HG03280 (cell line): ENCODE results near the gene ADAMTSL2.

Source experiments
- ATAC-seq: cut with Tn5 transposase; IDR thresholded peaks from one replicate; pipeline ENCODE4 v1.9.1; 2021; ENCODE audit warnings: mild to moderate bottlenecking, moderate library complexity; ENCODE audit not compliant: unreplicated experiment

ADAMTSL2 gene

DNA sequence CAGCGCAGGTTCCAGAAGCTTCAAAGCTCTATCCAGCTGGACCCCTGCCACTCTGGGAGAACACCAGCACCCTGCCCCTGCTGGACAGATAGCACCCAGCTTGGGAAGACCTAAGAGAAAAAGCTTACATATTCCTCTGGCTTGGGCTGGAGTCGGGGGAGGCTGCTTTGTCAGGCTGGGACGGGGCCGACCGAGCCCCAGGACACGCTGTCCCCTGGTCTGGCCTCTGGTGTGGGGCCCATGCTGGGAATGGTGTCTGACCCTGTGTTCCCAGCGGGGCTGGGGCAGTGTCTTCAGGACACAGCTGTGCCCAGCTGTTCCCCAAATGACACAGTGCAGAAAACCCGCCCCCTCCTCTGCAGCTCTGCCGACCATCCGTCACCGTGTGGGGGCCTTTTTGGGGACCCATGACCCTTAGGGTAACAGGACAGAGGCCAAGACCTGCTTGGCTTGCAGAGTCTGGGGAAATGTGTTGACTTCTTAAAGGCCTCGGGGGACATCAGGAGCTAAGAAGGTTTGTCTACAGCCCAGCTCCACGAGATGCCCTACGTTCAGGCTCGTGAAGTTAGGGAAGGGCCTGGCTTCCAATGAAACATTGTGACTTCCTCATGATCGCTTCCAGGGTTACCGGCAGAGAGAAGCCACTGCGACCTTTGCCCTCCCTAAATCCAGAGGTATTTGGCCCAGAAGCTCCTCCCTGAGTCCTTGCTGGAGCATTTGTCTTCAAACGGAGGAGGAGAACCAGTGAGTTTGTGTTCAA, 35.2 kb upstream of the ADAMTSL2 start:
- ATAC-seq, result no peak

DNA sequence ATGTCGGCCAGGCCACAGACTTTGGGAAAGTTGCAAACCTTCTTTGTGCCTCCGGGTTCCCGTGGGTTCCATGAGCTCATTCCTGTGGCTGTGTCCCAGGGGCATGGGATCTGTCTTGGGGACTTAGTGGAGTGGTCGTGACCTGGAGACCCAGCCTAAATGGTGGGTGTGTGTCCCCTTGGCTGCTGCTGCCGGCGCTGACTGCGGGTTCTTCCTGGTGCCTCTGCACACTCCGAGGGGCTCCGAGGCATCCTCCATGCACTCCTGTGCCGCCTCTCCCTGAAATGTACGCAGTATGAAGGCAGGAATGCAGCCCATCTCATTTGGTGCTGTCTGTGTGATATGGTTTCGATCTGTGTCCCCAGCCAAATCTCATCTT, 34.6 kb upstream of the ADAMTSL2 start:
- ATAC-seq, result no peak

DNA sequence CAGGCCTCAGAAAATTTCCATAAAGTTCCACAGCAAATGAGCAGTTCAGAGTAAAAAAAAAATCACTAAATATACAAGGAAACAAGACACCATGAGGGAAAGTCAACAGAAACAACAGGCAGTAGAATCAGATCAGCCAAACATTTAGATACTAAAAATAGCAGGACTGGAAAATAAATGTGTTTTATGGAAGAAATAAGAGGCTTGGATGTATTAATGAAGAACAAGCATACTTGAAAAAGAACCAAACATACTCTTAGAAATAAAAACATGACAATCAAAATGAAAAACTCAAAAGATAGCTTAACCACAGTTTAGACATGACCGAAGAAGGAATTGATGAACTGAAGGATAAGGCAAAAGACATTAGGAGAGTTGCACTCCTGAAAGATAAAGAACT, 32.4 kb upstream of the ADAMTSL2 start:
- ATAC-seq, result no peak

DNA sequence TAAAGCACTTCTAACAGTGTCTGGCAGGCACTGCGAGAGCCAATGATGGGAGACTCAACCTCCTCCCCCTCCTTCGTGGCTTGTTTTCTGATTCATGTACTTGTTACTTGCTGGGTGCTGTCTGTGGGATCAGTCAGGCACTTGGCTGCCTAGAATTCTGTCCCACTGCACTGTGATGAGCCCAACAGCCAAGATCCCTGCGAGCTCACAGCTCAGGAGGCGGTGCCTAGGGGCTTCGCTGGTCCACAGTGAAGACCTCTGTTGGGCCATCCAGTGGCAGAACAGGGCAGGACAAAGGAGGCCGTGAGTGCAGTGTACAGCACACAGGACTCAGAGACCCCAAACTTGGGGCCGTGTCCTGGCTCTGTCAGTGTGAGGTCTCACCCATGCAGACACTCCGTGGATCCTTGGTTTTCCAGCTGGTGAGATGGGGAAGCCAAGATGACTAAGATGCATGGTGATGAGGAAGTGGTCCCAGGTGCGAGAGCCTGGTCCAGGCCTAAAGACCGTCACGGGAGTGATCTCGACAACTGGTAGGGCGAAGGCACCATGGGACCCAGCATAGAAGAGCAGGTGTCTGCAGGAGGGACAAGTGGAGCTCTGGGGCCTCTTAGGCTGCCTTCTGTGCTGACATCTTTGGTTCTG, 29.2 kb upstream of the ADAMTSL2 start:
- ATAC-seq, result no peak

DNA sequence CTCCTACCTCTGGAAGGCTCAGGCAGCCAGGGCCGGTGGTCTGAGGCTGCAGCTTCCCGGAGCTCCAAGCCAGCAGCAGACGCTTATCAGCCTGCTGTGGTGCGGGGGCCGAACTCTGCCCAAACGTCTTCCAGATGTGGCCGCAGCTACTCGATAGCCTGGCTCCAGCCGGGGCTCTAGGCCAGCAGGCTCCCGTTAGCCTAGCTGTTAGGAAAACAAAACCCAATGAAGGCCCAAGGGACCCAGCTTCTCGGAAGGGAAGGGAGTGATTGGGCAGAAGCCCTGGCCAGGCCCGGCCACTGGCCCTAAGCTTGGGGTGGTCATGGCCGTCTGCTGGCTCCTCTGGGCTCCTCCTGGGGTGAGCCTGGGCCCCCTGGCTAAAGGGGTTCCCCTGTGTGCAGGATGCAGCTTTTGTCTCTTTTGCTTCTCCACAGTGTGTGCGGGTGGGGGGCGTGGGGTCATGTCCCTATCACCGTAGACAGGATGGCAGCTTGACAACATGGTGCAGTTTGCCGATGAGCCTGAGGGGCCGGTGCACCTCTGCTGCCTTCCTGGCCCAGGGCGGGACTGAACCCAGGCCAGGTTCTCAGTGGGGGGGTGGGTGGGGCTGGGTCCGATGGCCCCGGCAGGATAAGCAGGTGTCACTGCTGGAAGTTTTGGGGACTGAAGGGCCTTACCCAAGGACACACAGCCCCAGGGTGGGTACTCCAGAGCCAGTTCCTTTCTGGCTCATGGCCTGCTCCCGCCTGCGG, 28.4 kb upstream of the ADAMTSL2 start:
- ATAC-seq, result no peak

DNA sequence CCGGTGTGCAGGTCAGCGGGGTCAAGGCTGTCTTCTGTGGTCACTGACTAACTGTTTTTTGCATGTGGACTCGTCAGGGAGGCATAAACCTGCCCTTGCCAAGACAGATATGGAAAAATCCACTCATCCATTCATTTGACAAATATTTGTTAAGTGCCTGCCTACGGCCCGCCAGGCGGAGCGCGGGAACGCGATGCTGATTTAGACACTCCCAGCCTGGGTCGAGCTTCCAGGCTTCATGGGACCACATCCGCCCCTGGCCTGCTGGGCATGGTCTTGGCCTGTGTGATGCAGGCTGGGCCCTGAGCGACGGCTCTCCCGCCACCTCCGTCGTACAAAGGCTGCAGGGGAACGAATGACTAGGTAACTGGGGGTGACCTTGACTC, 27.9 kb upstream of the ADAMTSL2 start:
- ATAC-seq, result no peak

DNA sequence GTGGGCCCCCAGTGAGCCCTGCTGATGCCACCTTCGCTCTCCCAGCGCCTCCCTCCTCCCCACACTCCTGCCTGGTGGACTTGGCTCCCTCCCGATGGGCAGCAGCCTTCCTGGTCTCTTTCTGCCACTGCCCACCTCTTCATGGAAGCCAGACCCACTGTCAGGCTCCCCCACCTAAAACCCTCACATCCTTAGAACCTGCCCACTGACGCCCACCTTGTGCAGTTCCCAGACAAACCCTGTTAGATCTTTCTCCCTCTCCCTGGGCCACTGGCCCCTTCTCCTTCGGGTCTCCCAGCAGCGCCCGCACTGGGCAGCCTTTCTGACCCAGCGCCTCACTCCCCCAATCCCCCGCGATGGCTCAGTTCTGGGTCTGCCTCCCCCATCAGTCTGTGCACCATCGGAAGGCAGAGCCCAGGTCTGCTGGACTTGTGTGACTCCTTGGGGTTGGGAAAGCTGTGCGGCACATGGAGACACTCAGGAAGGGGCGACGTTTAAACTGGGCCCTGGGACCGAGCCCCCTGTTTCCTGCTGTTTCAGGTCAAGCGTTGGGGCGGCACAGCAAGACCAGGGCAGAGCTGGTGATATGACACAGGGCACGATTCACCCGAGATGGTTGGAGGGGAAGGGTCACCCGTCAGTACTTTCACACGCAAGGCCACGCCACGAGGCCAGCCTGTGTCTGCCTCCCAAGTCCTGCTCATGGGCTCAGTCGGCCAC, 27.1 kb upstream of the ADAMTSL2 start:
- ATAC-seq, result no peak

DNA sequence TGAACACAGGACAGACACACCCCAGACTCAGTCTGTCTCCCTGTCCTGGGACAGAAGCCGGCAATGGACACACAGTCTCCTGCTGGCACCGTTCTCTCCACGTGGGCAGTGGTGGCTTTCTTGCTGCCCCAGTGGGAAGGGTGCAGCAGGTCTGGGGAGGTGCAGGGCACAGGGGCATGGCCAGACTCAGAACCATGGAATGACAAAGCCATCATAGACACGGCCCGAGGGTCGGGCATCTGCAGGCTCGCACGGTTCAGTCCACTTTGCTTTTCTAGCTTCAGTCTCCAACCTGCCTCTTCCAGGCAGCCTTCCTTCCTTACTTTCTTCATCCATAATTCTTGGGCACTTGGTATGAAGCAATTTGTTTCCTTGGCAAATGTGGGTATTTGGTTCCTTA, 26.5 kb upstream of the ADAMTSL2 start:
- ATAC-seq, result no peak

DNA sequence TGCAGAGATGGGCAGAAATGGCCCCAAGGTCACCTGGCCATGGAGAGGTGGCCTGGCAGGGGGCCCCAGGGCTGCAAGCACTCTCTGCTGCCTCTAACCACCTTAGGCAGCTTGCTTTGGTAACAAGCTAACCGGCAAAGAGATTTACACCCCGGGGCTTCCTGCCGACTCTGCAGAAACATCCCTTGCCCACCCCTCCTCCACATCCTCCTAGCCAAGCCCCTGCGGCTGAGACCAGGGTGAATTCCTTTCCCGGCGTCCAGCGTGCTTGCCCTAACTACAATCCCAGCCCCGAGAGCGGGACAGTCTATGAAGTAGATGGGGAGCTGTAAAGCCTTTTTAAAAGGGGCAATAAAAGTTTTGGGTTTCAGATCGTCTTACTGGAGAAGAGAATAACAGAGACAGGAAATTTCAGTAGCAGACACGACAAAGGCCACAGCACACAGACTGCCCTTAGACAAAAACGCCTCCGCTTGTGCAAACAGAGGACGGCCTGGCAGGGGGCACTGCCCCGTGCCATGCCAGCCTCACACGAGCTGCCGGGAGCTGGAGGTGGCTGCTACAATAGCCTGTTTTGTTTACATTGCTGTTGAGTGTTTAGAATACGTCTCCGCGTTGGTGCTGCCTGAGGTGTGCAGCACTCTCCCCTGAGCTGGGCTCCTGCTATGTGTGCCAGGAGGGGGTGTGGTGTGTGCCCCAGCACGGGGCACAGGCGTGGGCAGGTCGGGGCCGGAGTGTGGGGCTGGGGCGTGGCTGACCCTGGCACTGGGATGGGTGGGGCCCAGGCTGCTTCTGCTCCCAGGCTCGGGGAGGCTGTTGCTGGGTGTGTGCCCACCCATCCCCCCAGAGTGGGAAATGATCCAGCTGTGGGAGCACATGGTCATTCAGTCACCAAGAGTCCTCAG, 25.1 kb upstream of the ADAMTSL2 start:
- ATAC-seq, result no peak

DNA sequence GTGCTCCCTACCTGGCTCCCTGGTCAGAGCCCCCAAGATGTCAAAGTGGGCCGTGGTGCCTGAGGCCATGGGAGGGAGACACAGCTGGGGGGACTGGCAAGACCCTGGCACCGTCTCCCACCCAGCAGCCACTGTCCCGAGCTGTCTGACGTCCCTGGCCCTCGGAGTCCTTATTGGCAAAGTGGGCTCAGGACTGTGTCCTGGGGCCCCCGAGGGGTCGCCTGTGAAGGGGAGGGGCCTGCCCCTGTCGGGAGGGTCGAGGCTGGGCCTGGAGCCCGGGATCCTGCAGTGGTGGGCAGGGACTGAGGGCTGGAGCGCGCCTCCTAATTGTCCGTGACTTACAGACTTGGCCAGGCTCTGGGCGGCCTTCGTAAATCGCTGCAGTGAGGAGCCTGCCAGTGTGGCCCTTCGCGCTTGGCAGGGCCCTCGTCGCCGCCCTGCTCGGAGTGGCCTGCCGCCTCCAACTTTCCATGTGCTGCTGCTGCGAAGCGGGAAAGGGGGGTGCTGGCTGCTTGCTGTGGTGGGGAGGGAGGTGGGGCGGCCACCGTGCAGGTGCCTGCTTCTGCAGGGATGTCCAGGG, 23.5 kb upstream of the ADAMTSL2 start:
- ATAC-seq, result no peak

DNA sequence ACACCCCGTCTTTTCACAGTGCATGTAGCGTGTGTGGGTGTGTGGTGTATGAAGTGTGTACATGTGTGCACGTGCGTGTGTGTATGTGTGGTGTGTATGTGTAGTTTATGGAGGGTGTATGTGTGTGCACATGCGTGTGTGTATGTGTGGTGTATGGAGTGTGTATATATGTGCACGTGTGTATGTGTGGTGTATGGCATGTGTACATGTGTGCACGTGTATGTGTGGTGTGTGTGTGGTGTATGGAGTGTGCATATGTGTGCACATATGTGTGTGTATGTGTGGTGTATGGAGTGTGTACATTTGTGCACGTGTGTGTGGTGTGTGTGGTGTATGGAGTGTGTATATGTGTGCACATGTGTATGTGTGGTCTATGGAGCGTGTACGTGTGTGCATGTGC, 22.9 kb upstream of the ADAMTSL2 start:
- no peak for ATAC-seq

DNA sequence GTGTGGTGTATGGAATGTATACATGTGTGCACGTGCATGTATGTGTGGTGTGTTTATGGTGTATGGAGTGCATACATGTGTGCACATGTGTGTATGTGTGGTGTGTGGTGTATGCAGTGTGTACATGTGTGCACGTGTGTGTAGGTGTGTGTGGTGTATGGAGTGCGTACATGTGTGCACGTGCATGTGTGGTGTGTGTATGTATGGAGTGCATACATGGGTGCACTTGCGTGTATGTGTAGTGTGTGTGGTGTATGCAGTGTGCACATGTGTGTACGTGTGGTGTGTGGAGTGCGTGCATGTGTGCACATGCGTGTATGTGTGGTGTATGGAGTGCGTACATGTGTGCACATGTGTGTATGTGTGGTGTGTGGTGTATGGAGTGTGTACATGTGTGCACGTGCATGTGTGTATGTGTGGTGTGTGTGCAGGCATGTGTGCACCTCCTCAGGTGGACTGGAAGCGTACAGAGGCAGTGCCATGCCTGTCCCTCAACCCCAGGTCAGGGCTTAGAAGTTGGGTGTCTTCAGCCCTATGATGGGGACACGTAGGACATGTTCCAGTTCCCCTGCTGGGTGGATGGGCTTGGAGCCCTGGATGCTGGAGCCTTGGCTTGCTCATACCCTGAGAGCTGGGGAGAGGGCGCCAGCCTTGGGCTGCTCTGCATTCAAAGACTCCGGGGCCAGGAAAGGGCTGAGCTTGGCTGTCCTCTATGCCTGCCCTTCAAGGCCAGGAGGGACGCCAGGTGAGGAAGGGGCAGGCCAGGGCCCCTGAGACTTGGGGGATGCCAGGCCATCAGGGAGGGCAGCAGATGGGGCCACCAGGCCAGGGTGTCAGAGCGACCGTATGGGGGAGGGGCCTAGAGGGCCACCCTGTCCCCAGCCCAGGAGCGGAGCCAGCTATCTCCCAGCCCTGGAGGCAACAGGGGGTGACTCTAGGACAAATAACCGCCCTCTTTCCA, 22.0 kb upstream of the ADAMTSL2 start:
- ATAC-seq, result no peak

DNA sequence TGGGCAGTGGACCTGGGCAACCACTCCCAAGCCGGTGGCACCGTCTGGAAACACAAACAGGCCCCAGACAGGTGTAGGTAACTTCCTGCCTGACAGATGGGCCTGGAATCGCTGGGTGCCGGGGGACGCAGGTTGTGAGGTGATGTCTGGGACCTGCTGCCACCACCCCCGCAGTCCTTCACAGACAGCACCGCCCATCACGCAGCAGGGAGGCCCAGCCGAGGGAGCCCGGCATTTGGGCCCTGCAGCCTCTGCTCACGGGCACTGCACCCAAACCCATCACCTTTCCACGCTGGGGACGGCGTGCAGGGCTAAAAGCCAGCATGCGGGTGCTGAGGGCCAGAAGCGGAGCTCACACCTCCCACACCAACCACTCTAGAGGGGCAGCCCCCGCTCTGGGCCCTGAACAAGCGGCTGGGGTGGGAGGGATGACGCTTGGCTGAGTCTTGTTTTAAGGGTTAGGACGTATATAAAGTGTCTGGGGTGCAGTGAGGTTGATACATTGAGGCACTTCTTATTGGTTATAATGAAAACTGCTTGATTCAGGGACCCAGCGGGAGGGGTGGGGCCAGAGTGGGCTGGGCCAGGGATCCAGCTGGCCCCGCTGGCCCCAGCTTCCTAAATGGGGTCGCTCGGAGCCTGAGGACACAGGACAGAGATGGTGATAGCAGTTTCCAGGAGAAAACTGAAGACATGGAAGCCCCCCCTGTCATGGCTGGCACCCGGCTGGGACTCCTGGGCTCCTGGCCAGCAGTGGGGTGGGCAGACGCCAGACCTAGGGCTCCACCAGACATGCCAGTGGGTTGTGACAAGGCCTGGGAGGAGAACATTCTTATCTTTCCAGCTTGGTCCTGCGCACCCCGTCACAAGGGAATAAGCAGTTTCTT, 21.0 kb upstream of the ADAMTSL2 start:
- no peak for ATAC-seq

DNA sequence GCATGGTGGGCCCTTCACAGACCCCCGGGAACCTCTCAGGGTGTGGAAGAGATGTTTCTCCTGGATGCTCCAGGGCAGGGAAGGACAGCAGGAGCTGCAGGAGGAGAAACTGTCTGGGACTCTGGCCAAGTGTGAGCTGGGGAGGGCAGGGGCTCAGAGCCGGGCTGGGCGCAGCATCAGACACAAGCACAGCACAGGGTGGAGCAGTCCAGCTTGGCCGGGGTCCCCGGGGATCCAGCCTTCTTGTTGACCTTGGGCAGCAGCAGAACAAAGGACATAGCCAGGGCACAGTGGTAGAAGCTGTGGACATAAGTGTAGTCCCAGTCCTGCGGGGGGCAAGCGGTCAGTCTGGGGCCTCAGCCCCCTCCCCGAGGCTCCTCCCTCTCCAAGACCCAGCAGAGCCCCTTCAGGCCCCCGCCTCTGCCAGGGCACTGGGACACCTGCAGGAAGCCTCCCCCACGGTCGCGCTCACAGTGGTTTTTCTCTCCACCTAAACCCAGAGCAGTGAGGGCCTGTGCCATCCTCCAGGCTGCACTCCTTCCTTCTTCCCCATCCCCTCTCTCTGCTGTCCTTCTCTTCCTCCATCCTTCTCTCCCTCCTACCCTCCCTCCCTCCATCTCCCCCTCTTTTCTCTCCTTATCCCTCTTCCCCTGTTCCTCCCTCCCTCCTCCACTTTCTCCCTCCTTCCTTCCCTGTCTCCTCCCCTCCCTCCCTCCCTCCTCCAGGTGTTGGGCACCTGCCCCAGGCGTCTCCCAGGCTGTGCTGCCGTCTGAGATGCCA, 19.9 kb upstream of the ADAMTSL2 start:
- ATAC-seq, result no peak

DNA sequence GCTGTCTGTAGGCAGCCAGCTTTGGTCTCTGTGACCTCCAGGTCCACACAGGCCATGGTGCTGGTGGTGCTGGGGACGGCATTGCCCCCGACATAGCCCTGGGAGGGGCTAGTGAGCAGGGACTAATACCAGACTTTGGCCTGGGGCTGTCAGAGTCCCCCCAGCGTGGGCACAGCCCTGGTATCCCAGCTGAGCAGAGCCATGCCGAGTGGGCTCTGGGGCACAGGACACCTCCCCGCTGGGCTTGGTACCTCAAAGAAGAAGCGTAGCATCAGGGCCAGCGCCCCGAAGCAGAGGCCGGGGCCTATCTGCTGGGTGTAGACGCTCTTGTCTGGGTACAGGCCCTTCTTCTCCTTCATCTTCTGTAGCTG, 19.3 kb upstream of the ADAMTSL2 start:
- no peak for ATAC-seq

DNA sequence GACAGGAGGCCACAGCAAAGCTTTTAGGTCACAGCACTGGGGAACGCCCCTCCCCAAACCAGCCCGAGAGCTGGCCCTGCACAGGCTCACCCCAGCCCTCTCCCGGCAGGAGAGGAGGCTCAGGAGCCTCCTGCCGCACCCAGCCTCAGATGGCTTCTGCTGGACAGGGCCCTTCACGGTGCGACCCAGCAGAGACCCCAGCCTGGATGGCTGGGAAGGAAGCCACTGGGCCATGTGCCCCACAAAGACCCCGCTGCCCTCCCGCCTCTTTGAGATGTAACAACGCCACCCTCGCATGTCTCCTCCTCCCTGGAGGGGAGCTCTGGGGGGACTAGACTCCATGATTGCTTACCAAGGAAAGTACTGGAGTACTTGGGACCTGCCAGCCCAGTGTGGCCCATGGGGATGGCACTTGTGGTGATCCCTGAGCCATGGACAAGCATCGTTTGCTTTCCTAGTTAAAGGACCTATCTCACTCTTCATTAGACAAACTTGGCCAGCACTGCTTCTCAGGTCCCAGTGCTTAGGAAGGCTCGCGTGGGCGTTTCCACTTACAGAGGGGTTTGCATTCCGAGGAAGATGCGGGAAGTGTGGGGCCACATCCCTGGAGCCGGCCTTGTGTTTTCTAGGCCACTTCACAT, 18.8 kb upstream of the ADAMTSL2 start:
- no peak for ATAC-seq
